Measurements from ENCODE around the gene SPACDR. TPM values are rescaled to one million over a fixed set of nuclear protein-coding genes. Genes with fewer than 3 reads are reported as not detected.

SPACDR gene
- total and polyA plus RNA-seq, 9 of the 15 experiments (the other 6 are each of a cell fraction or from before 2014, with no cell fraction given): 0.07 to 0.55 (median 0.14) TPM; not detected in 1

GRCh38 chr7:100434297-100435144 is 29.5 kb downstream of the SPACDR start (continued):
- TF ChIP-seq ZNF592 (IDR thresholded peaks at IDR 0.05): peak; percentile 19; the same call in 1 of the 2 replicates
- no peak for TF ChIP-seq ZBTB40 (IDR thresholded peaks at IDR 0.05)
- TF ChIP-seq ZBTB40 (CRISPR knock-in tag; IDR thresholded peaks at IDR 0.05): no peak
- 0 out of 4 replicates have a peak, but pooled peaks of 1 of the 2 experiments have one; percentile 5 for TF ChIP-seq MNT (conservative IDR thresholded peaks at IDR 0.05)
- no peak for TF ChIP-seq DACH1 (IDR thresholded peaks at IDR 0.05; ENCODE audit: partially characterized antibody)
- no peak for TF ChIP-seq POLR2H (tag; IDR thresholded peaks at IDR 0.05; ENCODE audit: low read depth)
- TF ChIP-seq HCFC1 (IDR thresholded peaks at IDR 0.05; ENCODE audit: low read depth, low read length): no peak
- TF ChIP-seq ZNF436 (CRISPR knock-in tag; IDR thresholded peaks at IDR 0.05): no peak
- TF ChIP-seq STAT5A (IDR thresholded peaks at IDR 0.05; ENCODE audit: borderline replicate concordance, low read length): no peak
- TF ChIP-seq SMARCC2 (IDR thresholded peaks at IDR 0.05; ENCODE audit: low read depth): no peak
- TF ChIP-seq RHOXF2B (CRISPR knock-in tag; conservative IDR thresholded peaks at IDR 0.05): peak; percentile 73; the same call in 1 of the 2 replicates
- TF ChIP-seq ZNF263 (CRISPR knock-in tag; IDR thresholded peaks at IDR 0.05; ENCODE audit: borderline replicate concordance): no peak

Measured in K562 (cell line).